Measurements from ENCODE around the gene ABCD1.

DNA sequence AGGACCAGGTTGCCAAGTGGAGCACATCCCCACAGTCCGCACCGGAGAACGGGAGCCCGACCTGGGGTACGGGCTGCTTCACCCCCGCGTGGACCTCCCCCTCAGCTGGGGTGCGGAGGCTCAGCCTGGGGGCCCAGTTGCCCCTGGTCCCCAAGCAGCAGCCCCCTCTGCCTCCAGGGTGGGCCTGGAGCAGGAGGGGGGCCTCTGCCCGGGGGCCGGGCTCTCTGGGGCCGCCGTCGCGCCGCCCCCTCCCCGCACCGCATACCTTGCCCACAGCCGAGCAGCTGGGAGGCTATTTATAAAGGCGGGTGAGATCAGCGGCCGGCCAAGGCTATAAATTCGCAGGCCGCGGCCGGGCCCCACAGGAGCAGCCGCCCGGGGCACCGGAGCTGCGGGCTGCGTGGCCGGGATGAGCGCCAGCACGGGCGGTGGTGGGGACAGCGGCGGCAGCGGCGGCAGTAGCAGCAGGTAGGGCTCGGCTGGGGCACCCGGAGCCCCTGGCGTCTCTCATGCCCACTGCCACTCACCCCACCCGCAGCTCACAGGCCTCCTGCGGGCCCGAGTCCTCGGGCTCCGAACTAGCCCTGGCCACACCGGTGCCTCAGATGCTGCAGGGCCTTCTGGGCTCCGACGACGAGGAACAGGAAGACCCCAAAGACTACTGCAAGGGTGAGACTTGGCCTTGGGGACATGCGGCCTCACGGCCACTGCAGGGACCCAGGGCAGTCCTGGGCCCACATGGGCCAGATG, 56.2 kb downstream of the ABCD1 start, which contains the start of gene SRPK3:
- no peak for TF ChIP-seq POLR2AphosphoS5 (IDR thresholded peaks at IDR 0.05; ENCODE audit: low read depth, low read length)
- TF ChIP-seq CTCF (IDR thresholded peaks at IDR 0.05) = no peak
- TF ChIP-seq SIN3A (IDR thresholded peaks at IDR 0.05; ENCODE audit: borderline replicate concordance, insufficient read depth, low read depth, low read length) = no peak

All from Panc1 (cell line).